Measurements from ENCODE around the gene L1CAM. TPM values are rescaled to one million over a fixed set of nuclear protein-coding genes. Genes with fewer than 3 reads are reported as not detected.
"Not testable (repeated sequence)": the region's sequence is repeated elsewhere in the genome, so short reads cannot be mapped to it uniquely, and the experiment has no call there.

The L1CAM gene
- total RNA-seq, 1 donor from 2014 or later: 11.0 TPM

DNA sequence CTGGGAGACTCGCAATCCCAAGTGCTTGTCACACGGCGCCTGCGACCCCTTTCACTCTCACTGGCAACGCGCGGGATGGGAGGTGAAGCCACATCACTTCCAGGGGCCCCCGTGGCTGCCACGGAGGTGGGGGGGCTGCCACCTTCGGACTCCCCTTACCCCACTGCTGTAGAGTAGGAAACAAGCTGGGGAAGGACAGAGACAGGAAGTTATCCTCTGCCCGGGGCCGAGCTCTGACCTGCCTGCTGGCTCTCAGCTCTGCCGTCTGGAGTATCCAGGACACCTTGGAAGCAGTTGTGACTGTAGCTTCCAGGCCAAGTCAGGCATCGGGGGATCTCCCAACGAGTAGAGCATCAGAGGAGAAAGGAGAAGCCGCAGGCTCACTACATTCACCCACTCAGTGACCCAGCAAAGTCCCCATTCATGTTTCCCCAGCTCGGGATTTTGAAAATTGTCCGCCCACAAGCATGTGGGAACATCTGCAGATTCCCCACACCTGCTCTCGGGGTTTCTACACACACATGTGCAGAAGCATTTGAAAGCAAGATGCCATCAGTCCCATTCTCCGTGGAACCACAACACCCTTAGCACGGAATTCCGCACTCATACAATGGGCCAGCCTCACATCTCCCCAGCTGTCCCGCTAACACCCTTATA is 66.5 kb downstream of the L1CAM start:
- Mint-ChIP-seq H3K27ac (no peak overlapping the region), H3K4me3 (no peak overlapping the region), H3K27me3 (peaks cover 14% of the 10 kb centered on the region), H3K36me3 (ENCODE audit: low read depth) (no peaks in the 10 kb centered on the region), H3K4me1 (peaks cover 9% of the 10 kb centered on the region), H3K9me3 (no peaks in the 10 kb centered on the region)
- intact Hi-C loops (cut with micrococcal nuclease): loop anchor here (5.0 kb wide), 1 partner anchor 108 kb away; the partner anchor contains the start of gene ARHGAP4
- TF ChIP-seq, protein P1, sequence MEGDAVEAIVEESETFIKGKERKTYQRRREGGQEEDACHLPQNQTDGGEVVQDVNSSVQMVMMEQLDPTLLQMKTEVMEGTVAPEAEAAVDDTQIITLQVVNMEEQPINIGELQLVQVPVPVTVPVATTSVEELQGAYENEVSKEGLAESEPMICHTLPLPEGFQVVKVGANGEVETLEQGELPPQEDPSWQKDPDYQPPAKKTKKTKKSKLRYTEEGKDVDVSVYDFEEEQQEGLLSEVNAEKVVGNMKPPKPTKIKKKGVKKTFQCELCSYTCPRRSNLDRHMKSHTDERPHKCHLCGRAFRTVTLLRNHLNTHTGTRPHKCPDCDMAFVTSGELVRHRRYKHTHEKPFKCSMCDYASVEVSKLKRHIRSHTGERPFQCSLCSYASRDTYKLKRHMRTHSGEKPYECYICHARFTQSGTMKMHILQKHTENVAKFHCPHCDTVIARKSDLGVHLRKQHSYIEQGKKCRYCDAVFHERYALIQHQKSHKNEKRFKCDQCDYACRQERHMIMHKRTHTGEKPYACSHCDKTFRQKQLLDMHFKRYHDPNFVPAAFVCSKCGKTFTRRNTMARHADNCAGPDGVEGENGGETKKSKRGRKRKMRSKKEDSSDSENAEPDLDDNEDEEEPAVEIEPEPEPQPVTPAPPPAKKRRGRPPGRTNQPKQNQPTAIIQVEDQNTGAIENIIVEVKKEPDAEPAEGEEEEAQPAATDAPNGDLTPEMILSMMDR (IDR thresholded peaks at IDR 0.05): no peak
- ChIA-PET POLR2A (interaction anchor here (0.7 to 1.1 kb wide), 2 partner anchors 25 to 107 kb away, joined by 3 read pairs; partner anchors contain the start of genes ARHGAP4, IDH3G and SSR4), CTCF (no interaction called here)
- ATAC-seq (ENCODE audit: low read depth) (no peak), DNase-seq (no peak)

DNA sequence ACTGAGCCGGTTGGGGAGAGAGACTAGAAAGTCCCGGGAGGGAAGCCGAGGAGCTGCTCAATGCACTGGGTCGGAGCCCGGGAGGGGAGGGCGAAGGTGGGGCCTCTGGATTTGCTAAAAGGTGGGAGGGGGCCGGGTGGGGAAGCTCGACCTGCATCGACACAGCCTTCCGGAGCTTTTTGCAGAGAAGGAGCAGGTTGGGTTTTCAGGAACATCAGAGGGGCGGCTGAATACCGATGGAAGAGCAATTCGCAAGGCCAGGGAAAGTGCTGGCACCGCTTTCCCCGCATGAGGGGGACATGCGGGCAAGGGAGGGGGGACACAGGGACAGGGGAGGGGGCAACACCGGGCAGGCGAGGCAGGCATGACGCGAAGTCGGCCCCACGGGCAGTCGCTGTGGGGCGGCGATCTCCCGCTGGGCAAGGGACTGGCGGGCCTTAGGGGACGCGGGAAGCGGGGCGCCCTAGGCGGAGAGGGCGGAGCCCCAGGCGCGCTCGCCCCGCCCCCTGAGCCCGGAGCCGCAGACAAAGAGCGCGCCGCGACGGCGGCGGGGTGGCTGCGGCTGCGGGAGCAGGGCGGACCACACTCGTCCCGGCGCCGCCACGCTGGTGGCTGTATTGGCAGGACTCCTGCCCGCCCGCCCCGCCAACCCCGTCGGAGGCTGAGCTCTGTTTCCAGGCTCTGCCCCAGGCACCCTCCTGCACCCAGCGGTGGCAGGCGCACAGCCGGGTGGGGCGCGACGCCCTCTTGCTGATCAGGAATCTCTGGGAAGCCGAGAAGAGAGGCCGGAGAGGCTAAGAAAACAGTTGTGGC is 67.2 kb downstream of the L1CAM start:
- CTCF ChIA-PET: interaction anchor here (0.7 to 0.8 kb wide), 2 partner anchors 82 to 115 kb away, joined by 3 read pairs; no protein-coding TSS in a partner anchor
- Mint-ChIP-seq H3K27ac (no peak overlapping the region), H3K4me1 (peaks cover 9% of the 10 kb centered on the region), H3K36me3 (ENCODE audit: low read depth) (no peaks in the 10 kb centered on the region), H3K4me3 (no peak overlapping the region), H3K27me3 (peaks cover 14% of the 10 kb centered on the region), H3K9me3 (no peaks in the 10 kb centered on the region)
- intact Hi-C loops (cut with micrococcal nuclease): loop anchor here (5.0 kb wide), 1 partner anchor 109 kb away; the partner anchor contains the start of gene ARHGAP4
- ATAC-seq (ENCODE audit: low read depth): peak; percentile 83
- POLR2A ChIA-PET: interaction anchor here (0.7 to 1.1 kb wide), 2 partner anchors 24 to 108 kb away, joined by 3 read pairs; partner anchors contain the start of genes ARHGAP4, IDH3G and SSR4
- TF ChIP-seq, protein P1 (IDR thresholded peaks at IDR 0.05): no peak
- DNase-seq: peak; percentile 47

DNA sequence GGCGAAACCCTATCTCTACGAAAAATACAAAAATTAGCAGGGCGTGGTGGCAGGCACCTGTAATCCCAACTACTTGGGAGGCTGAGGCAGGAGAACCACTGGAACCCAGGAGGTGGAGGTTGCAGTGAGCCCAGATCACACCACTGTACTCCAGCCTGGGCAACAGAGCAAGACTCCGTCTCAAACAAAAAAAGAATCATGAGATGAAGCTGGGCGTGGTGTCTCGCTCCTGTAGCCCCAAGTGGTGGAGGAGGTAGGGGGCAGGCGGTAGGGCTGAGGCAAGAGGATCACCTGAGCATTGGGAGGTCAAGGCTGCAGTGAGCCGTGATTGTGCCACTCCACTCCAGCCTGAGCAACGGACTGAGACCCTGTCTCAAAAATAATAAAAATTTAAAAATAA is 67.9 kb downstream of the L1CAM start:
- ATAC-seq (ENCODE audit: low read depth); H3K4me3 Mint-ChIP-seq; POLR2A ChIA-PET; H3K9me3 Mint-ChIP-seq; H3K4me1 Mint-ChIP-seq; H3K36me3 Mint-ChIP-seq (ENCODE audit: low read depth); DNase-seq; H3K27ac Mint-ChIP-seq: not testable (repeated sequence)
- intact Hi-C loops (cut with micrococcal nuclease): loop anchor here (5.0 kb wide), 1 partner anchor 109 kb away; the partner anchor contains the start of gene ARHGAP4
- H3K27me3 Mint-ChIP-seq: peaks cover 12% of the 10 kb centered on the region
- CTCF ChIA-PET: interaction anchor here (0.7 to 0.8 kb wide), 2 partner anchors 83 to 116 kb away, joined by 3 read pairs; no protein-coding TSS in a partner anchor

DNA sequence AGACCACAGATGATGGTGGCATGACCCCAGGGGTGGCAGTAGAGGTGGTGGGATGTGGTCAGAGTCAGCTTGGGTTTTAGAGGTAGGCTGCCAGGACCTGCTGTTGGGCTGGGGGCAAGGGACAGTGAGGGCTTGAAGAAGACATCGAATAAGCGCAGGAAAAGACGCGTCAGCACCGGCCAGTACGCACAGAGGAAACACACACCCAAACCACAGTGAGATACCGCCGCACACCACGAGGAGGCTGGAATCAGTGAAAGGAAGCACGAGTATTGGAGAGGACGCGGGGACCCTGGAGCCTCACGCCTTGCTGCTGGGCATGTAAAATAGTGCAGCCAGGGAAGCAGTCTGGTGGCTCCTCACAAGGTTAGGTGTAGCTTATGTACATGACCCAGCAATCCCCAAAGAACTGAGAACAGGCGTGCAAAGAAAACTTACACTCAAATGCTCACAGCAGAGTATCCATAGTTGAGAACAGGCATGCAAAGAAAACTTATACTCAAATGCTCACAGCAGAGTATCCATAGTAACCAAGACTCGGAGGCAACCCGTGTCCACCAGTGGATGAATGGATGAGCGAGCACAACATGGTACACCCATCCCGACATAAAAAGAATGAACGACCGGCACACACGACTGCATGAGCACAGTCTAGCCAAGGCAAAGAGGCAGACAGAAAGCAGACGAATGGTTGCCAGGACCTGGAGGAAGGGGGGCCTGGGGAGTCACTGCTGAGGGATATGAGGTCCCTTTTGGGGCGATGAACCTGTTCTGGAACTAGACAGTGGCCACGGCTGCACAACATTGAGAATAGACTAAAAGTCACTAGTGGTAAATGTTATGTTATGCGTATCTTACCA is 68.9 kb downstream of the L1CAM start:
- intact Hi-C loops (cut with micrococcal nuclease): loop anchor here (5.0 kb wide), 1 partner anchor 110 kb away; the partner anchor contains the start of gene ARHGAP4
- Mint-ChIP-seq H3K4me3 (no peak overlapping the region), H3K4me1 (peaks cover 7% of the 10 kb centered on the region), H3K9me3 (no peaks in the 10 kb centered on the region), H3K27me3 (peaks cover 12% of the 10 kb centered on the region), H3K27ac (no peak overlapping the region), H3K36me3 (ENCODE audit: low read depth) (no peaks in the 10 kb centered on the region)
- TF ChIP-seq, protein P1 (IDR thresholded peaks at IDR 0.05): no peak
- ChIA-PET CTCF (no interaction called here), POLR2A (no interaction called here)
- peak; percentile 63 for ATAC-seq (ENCODE audit: low read depth)
- DNase-seq: no peak
